ENCODE data around the gene HOXD10.

- no peak for TF ChIP-seq CTCF (IDR thresholded peaks at IDR 0.05)
- no peak for TF ChIP-seq POLR2AphosphoS5 (IDR thresholded peaks at IDR 0.05)
Observed at GRCh38 chr2:176151442-176152287, 35.1 kb downstream of the HOXD10 start, which contains the start of gene HOXD4.
